Measurements from ENCODE around the gene SMIM13.
"Not testable (repeated sequence)": the region's sequence is repeated elsewhere in the genome, so short reads cannot be mapped to it uniquely, and the experiment has no call there.

The SMIM13 gene

GRCh38 chr6:11101417-11101816 lies 7.8 kb downstream of the SMIM13 start:
- no peak overlapping the region for H3K9ac ChIP-seq (ENCODE audit: low read length)
- H3K4me3 ChIP-seq (ENCODE audit: low read length): no peak overlapping the region
- no peak for DNase-seq (ENCODE audit: low read depth)
- no peaks in the 10 kb centered on the region for H3K27me3 ChIP-seq (replicated peaks; ENCODE audit: control insufficient read depth, insufficient read depth, low read length)
- no peaks in the 10 kb centered on the region for H3K9me3 ChIP-seq (ENCODE audit: control insufficient read depth, low read length)
- H3K36me3 ChIP-seq (ENCODE audit: control insufficient read depth, insufficient read depth, low read length, severe bottlenecking): peaks cover 8% of the 10 kb centered on the region
- no peaks in the 10 kb centered on the region for H3K4me1 ChIP-seq (ENCODE audit: control insufficient read depth, insufficient read depth, low read length)

GRCh38 chr6:11103065-11103464 lies 9.4 kb downstream of the SMIM13 start:
- peaks cover 1% of the 10 kb centered on the region for H3K4me1 ChIP-seq (ENCODE audit: control insufficient read depth, insufficient read depth, low read length)
- H3K36me3 ChIP-seq (ENCODE audit: control insufficient read depth, insufficient read depth, low read length, severe bottlenecking): peaks cover 8% of the 10 kb centered on the region
- H3K4me3 ChIP-seq (ENCODE audit: low read length): no peak overlapping the region
- no peak overlapping the region for H3K9ac ChIP-seq (ENCODE audit: low read length)
- no peaks in the 10 kb centered on the region for H3K9me3 ChIP-seq (ENCODE audit: control insufficient read depth, low read length)
- DNase-seq (ENCODE audit: low read depth): no peak
- H3K27me3 ChIP-seq (replicated peaks; ENCODE audit: control insufficient read depth, insufficient read depth, low read length): no peaks in the 10 kb centered on the region

- H3K4me1 ChIP-seq (ENCODE audit: control insufficient read depth, insufficient read depth, low read length): peaks cover 4% of the 10 kb centered on the region
- no peaks in the 10 kb centered on the region for H3K27me3 ChIP-seq (replicated peaks; ENCODE audit: control insufficient read depth, insufficient read depth, low read length)
- H3K9me3 ChIP-seq (ENCODE audit: control insufficient read depth, low read length): no peaks in the 10 kb centered on the region
- H3K9ac ChIP-seq (ENCODE audit: low read length): no peak overlapping the region
- no peaks in the 10 kb centered on the region for H3K36me3 ChIP-seq (ENCODE audit: control insufficient read depth, insufficient read depth, low read length, severe bottlenecking)
- no peak overlapping the region for H3K4me3 ChIP-seq (ENCODE audit: low read length)
- no peak for DNase-seq (ENCODE audit: low read depth)
Observed at GRCh38 chr6:11108726-11109125, 15.1 kb downstream of the SMIM13 start.

- no peak for DNase-seq (ENCODE audit: low read depth)
- Histone ChIP-seq H3K36me3 (ENCODE audit: control insufficient read depth, insufficient read depth, low read length, severe bottlenecking) (no peaks in the 10 kb centered on the region), H3K27me3 (replicated peaks; ENCODE audit: control insufficient read depth, insufficient read depth, low read length) (no peaks in the 10 kb centered on the region), H3K4me1 (ENCODE audit: control insufficient read depth, insufficient read depth, low read length) (peaks cover 7% of the 10 kb centered on the region), H3K4me3 (ENCODE audit: low read length) (no peak within 1 kb of the TSS), H3K9me3 (ENCODE audit: control insufficient read depth, low read length) (no peaks in the 10 kb centered on the region), H3K9ac (ENCODE audit: low read length) (no peak within 1 kb of the TSS)
Observed at GRCh38 chr6:11110921-11111768, 17.5 kb downstream of the SMIM13 start, which contains the start of gene ERVFRD-1. TSS of gene ERVFRD-1 (minus strand) at chr6:11111725. CDS start at chr6:11105310, 6,415 bp downstream.

GRCh38 chr6:11111769-11112437 lies 18.3 kb downstream of the SMIM13 start:
- Histone ChIP-seq H3K36me3 (ENCODE audit: control insufficient read depth, insufficient read depth, low read length, severe bottlenecking) (no peaks in the 10 kb centered on the region), H3K9ac (ENCODE audit: low read length) (no peak overlapping the region), H3K4me3 (ENCODE audit: low read length) (no peak overlapping the region), H3K4me1 (ENCODE audit: control insufficient read depth, insufficient read depth, low read length) (peaks cover 12% of the 10 kb centered on the region), H3K9me3 (ENCODE audit: control insufficient read depth, low read length) (no peaks in the 10 kb centered on the region), H3K27me3 (replicated peaks; ENCODE audit: control insufficient read depth, insufficient read depth, low read length) (no peaks in the 10 kb centered on the region)
- DNase-seq (ENCODE audit: low read depth): no peak

- Histone ChIP-seq H3K4me1 (ENCODE audit: control insufficient read depth, insufficient read depth, low read length) (peaks cover 11% of the 10 kb centered on the region), H3K9me3 (ENCODE audit: control insufficient read depth, low read length) (no peaks in the 10 kb centered on the region), H3K36me3 (ENCODE audit: control insufficient read depth, insufficient read depth, low read length, severe bottlenecking) (no peaks in the 10 kb centered on the region), H3K27me3 (replicated peaks; ENCODE audit: control insufficient read depth, insufficient read depth, low read length) (no peaks in the 10 kb centered on the region), H3K9ac (ENCODE audit: low read length) (no peak overlapping the region), H3K4me3 (ENCODE audit: low read length) (no peak overlapping the region)
- peak; percentile 49 for DNase-seq (ENCODE audit: low read depth)
Observed at GRCh38 chr6:11113038-11113437, 19.4 kb downstream of the SMIM13 start.

- H3K4me3 ChIP-seq (ENCODE audit: low read length): peak overlapping the region; percentile 2
- H3K36me3 ChIP-seq (ENCODE audit: control insufficient read depth, insufficient read depth, low read length, severe bottlenecking); H3K9ac ChIP-seq (ENCODE audit: low read length); H3K9me3 ChIP-seq (ENCODE audit: control insufficient read depth, low read length); H3K27me3 ChIP-seq (replicated peaks; ENCODE audit: control insufficient read depth, insufficient read depth, low read length): not testable (repeated sequence)
- peaks cover 17% of the 10 kb centered on the region for H3K4me1 ChIP-seq (ENCODE audit: control insufficient read depth, insufficient read depth, low read length)
- peak; percentile 50 for DNase-seq (ENCODE audit: low read depth)
Observed at GRCh38 chr6:11115808-11116536, 22.3 kb downstream of the SMIM13 start.

GRCh38 chr6:11120271-11121005 lies 26.8 kb downstream of the SMIM13 start:
- Histone ChIP-seq H3K27me3 (replicated peaks; ENCODE audit: control insufficient read depth, insufficient read depth, low read length) (no peaks in the 10 kb centered on the region), H3K4me1 (ENCODE audit: control insufficient read depth, insufficient read depth, low read length) (peaks cover 32% of the 10 kb centered on the region), H3K36me3 (ENCODE audit: control insufficient read depth, insufficient read depth, low read length, severe bottlenecking) (no peaks in the 10 kb centered on the region), H3K9me3 (ENCODE audit: control insufficient read depth, low read length) (no peaks in the 10 kb centered on the region), H3K4me3 (ENCODE audit: low read length) (no peak overlapping the region), H3K9ac (ENCODE audit: low read length) (no peak overlapping the region)
- DNase-seq (ENCODE audit: low read depth): peak; percentile 42

- Histone ChIP-seq H3K9me3 (ENCODE audit: control insufficient read depth, low read length) (no peaks in the 10 kb centered on the region), H3K27me3 (replicated peaks; ENCODE audit: control insufficient read depth, insufficient read depth, low read length) (no peaks in the 10 kb centered on the region), H3K9ac (ENCODE audit: low read length) (no peak overlapping the region), H3K36me3 (ENCODE audit: control insufficient read depth, insufficient read depth, low read length, severe bottlenecking) (no peaks in the 10 kb centered on the region), H3K4me1 (ENCODE audit: control insufficient read depth, insufficient read depth, low read length) (peaks cover 24% of the 10 kb centered on the region), H3K4me3 (ENCODE audit: low read length) (no peak overlapping the region)
- peak; percentile 65 for DNase-seq (ENCODE audit: low read depth)
Observed at GRCh38 chr6:11121851-11122250, 28.2 kb downstream of the SMIM13 start.

- Histone ChIP-seq H3K27me3 (replicated peaks; ENCODE audit: control insufficient read depth, insufficient read depth, low read length) (no peaks in the 10 kb centered on the region), H3K9me3 (ENCODE audit: control insufficient read depth, low read length) (no peaks in the 10 kb centered on the region), H3K9ac (ENCODE audit: low read length) (no peak overlapping the region)
Observed at GRCh38 chr6:11122380-11122779, 28.7 kb downstream of the SMIM13 start.

More at GRCh38 chr6:11122380-11122779, 28.7 kb downstream of the SMIM13 start:
- Histone ChIP-seq H3K4me1 (ENCODE audit: control insufficient read depth, insufficient read depth, low read length) (peaks cover 24% of the 10 kb centered on the region), H3K4me3 (ENCODE audit: low read length) (no peak overlapping the region), H3K36me3 (ENCODE audit: control insufficient read depth, insufficient read depth, low read length, severe bottlenecking) (no peaks in the 10 kb centered on the region)
- DNase-seq (ENCODE audit: low read depth): no peak

Data from adipocyte (in vitro differentiated cells).